CMK (cell line): ENCODE results near the gene GJB5.

Source experiments
- DNase-seq: peaks from one replicate; pipeline ENCODE4 v3.0.0-alpha.2; 2010; ENCODE audit warnings: low read depth

GJB5 gene

DNA sequence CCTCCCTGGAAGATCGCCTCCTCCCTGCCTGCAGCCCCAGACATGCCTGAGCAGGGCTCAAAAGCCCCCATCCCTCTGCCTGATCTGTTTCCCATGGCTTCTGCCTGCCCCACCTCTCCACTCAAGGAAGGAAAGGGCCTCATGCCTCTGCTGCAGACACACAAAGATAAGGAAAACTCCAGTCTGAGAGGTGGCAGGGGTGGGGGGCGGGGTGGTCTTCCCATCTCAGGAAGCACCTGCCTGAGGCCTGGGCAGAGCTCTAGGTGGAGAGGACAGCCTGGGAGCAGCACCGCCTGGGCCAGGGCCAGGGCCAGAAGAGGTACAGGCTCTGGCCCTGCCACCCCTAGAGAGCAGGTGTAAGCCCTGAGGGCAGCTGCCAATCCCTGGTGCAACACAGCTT lies 22.1 kb downstream of the GJB5 start:
- DNase-seq: peak; percentile 75

DNA sequence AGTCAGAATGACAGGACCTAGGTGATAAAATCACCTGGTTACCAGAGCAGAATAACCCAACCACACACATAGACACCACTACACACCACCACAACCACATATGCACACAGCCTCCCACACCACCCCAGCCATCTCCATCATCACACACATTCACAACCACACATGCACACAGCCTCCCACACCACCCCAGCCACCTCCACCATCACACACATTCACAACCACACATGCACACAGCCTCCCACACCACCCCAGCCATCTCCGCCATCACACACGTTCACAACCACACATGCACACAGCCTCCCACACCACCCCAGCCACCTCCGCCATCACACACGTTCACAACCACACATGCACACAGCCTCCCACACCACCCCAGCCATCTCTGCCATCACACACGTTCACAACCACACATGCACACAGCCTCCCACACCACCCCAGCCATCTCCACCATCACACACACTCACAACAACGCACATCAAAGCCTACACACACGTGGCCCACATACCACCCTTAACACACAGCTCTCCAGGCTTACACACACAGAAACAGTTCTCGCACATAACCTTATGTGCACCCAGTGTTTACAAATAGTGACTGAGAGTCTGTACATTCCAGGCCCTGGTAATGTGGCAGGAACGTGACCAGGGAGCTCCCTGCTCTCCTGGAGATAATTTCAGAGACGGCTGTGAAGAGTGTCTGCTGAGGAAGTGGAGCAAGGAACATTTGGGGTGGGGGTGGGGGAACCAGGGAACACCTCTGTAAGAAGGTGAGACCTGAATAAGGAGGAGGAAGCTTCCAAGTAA lies 22.9 kb downstream of the GJB5 start:
- peak; percentile 46 for DNase-seq

DNA sequence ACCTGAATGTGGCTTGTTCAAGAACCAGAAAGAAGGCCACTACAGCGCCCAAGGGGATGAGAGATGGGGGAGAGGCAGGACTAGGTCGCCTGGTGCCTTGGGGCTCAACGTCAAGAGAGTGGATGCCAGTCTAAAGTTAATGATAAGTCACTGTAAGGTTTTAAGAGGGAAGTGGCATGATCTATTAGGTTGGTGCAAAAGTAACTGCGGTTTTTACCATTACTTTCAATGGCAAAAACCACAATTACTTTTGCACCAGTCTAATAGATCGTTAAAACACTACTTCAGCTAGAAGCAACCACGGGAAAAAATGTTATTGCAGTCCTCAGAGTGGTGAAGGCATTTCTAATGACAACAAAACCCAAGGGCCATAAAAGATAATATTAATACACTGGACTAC lies 23.5 kb downstream of the GJB5 start:
- no peak for DNase-seq

DNA sequence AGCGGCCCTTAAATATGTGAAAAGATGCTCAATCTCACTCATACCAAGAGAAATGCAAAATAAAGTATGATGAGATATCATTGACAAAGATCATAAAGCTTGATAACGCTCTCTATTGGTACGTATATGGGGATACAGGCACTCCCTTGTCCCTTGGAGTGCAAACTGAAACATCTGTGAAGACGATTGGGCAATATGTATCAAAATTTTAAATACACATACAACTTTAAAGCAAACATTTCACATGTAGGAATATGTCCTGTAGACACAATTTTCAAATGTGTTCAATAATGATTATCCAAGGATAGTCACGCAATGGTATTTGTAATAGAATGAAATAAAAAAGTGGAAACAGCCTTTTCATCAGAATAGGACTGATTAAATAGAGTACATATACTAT lies 24.2 kb downstream of the GJB5 start:
- no peak for DNase-seq

DNA sequence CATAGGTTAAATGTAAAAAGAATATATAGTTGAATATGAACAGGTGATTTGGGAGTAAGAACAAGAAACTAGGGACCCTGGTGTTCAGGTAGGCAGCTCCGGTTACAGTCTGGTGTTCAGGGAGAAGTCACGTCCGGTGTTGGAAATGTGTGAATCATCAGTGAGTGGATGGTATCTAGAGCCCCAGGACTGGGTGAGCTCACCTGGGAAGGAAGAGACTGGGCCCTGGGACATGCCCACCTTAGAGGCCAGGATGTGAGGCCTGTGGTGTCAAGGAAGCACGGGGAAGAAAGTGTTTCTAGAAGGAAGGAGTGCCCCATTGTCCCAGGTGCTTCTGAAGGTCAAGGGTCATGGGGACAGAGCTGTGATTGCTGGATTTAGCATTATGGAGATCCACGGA lies 24.7 kb downstream of the GJB5 start:
- no peak for DNase-seq

DNA sequence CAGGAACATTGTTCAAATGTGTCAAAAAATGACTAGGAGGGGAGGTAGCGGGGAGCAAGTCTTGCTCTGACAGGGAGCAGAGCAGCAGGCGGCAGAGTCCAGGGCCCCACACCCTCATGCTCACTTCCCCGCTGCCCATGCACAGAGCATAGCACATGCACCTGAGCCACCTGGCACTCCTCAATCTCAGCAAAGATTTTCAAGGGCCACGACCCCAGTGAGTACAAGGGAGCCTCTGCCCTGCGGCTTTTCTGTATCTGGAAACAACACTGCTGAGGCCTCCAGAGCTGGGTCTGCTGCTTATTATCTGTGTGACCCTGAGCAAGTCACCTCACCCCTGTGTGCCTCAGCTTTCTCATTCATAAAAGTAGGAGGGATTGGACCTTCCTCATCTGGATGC lies 25.1 kb downstream of the GJB5 start:
- DNase-seq: no peak

DNA sequence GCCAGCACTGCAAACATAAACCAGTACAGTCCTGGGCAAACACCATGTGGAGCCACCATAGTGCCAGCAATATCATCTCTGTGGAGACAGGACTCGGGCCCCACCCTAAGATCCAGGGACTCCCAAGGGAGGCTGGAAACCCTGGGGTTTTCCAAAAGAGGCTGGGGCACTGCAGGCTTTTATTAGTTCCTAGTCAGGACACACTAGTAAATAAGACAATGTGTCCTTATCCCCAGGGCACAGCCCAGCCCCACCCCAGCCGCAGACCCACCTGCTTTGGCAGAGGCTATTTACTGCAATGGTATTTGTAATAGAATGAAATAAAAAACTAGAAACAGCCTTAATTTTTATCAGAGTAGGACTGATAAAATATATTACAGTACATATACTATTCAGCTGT lies 25.7 kb downstream of the GJB5 start:
- no peak for DNase-seq

DNA sequence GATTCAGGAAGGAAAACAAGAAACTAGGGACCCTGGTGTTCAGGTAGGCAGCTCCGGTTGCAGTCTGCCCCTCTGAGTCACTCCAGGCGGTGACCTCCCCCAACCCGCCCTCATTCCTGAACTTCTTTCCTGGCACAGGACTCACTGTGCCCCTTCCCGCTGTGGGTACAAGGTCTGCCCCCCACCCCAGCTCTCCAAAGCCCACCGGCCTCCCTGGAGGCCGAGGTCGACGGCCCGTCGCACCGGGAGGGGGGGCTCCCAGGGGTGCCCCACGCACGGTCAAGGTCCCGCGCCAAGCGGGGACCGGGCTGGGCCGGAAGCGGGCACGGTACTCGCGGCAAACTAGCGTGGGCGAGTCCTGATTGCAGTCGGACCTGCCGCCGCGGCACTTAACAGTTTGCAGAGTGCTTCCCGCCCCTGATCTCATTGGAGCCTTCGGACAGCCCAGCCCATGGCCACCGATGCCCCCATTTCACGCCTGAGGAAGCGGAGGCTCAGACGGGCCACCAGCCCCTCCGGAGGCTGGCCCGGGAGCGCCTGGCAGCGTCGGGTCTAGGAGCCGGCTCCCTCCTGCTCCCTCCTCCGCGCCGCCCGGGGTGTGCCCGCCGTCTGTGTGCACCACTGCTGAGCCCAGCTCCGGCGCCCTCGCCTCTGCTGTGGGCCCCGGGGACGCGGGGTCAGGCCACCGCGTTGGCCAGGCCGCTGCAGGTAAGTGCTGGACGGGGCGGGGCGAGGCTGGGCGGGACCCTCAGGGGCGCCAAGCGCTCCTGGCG lies 26.4 kb downstream of the GJB5 start, which contains the start of gene GJB3:
Gene GJB3 (plus strand): TSS at position 144 of the 773 bp plus-strand sequence. CDS start 3,549 bp downstream, outside the sequence.
- no peak for DNase-seq

DNA sequence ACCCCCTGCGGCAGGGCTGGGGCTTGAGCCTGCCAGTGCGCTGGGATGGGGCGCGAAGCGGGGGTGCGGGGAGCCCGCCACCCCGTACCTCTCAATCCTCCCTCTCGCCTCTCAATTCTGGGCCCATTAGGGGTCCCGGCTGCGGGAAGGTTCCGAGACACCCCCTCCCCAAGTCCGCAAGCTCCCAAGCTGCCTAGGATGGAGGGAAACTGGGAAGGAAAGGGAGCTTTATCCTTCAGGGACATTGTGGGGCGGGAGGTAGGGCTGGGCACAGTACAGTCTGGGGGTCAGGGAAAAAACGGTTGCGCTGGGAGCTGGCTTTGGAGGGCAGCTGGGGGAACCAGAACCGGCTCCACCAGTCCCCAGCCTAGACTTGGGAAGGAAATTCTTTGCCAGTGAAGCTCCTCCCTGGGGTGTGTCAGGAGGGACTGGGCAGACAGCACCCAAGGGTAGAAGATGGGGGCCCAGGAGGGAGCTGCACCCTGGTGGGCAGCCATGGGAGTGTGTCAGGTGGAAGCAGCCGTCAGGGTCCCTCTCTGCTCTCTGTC lies 27.1 kb downstream of the GJB5 start:
- no peak for DNase-seq

DNA sequence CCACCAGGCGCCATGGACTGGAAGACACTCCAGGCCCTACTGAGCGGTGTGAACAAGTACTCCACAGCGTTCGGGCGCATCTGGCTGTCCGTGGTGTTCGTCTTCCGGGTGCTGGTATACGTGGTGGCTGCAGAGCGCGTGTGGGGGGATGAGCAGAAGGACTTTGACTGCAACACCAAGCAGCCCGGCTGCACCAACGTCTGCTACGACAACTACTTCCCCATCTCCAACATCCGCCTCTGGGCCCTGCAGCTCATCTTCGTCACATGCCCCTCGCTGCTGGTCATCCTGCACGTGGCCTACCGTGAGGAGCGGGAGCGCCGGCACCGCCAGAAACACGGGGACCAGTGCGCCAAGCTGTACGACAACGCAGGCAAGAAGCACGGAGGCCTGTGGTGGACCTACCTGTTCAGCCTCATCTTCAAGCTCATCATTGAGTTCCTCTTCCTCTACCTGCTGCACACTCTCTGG lies 29.9 kb downstream of the GJB5 start:
- DNase-seq: no peak

DNA sequence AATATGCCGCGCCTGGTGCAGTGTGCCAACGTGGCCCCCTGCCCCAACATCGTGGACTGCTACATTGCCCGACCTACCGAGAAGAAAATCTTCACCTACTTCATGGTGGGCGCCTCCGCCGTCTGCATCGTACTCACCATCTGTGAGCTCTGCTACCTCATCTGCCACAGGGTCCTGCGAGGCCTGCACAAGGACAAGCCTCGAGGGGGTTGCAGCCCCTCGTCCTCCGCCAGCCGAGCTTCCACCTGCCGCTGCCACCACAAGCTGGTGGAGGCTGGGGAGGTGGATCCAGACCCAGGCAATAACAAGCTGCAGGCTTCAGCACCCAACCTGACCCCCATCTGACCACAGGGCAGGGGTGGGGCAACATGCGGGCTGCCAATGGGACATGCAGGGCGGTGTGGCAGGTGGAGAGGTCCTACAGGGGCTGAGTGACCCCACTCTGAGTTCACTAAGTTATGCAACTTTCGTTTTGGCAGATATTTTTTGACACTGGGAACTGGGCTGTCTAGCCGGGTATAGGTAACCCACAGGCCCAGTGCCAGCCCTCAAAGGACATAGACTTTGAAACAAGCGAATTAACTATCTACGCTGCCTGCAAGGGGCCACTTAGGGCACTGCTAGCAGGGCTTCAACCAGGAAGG lies 30.5 kb downstream of the GJB5 start:
- DNase-seq: no peak

DNA sequence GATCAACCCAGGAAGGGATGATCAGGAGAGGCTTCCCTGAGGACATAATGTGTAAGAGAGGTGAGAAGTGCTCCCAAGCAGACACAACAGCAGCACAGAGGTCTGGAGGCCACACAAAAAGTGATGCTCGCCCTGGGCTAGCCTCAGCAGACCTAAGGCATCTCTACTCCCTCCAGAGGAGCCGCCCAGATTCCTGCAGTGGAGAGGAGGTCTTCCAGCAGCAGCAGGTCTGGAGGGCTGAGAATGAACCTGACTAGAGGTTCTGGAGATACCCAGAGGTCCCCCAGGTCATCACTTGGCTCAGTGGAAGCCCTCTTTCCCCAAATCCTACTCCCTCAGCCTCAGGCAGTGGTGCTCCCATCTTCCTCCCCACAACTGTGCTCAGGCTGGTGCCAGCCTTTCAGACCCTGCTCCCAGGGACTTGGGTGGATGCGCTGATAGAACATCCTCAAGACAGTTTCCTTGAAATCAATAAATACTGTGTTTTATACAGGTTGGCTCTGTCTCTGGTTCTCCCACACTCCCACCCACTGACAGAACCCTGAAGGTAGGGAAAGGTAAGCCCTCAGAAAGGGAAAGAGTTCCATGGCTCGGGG lies 31.1 kb downstream of the GJB5 start:
- DNase-seq: no peak

DNA sequence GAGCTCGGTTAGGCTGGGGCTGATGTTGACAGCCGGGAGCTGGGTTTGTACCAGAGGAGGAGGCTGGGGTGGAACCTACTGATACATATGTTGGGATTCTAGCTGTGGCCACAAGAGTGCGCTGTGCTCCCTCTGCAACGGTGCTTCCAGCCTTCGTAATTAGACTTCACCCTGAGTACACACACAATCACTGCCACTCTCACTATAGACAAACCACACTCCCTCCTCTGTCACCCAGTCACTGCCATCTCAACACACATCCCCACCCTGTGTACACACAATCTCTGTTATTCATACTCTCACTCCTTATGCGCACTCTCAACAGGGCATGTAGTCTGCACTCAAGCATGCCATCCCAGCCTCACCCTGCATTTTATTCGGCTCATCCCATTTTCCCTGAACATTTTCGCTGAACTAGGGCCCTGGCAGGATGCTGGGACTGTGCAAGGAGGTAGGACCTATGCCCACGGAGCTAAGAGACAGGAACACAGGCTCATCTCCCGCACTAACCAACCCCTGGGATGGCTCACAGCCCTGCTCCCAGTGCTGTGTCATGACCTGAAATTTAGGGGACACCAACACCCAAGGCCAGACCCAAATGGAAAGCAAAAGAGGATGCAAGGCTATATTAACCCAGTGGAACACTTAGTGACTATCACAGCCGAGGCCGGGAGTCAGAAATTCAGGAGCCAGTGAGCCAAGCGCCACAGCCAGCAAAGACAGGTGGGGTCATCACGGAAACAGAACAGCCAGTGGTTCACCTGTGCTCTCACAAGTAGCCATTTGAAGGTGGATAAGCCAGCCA lies 31.9 kb downstream of the GJB5 start:
- DNase-seq: peak; percentile 68

DNA sequence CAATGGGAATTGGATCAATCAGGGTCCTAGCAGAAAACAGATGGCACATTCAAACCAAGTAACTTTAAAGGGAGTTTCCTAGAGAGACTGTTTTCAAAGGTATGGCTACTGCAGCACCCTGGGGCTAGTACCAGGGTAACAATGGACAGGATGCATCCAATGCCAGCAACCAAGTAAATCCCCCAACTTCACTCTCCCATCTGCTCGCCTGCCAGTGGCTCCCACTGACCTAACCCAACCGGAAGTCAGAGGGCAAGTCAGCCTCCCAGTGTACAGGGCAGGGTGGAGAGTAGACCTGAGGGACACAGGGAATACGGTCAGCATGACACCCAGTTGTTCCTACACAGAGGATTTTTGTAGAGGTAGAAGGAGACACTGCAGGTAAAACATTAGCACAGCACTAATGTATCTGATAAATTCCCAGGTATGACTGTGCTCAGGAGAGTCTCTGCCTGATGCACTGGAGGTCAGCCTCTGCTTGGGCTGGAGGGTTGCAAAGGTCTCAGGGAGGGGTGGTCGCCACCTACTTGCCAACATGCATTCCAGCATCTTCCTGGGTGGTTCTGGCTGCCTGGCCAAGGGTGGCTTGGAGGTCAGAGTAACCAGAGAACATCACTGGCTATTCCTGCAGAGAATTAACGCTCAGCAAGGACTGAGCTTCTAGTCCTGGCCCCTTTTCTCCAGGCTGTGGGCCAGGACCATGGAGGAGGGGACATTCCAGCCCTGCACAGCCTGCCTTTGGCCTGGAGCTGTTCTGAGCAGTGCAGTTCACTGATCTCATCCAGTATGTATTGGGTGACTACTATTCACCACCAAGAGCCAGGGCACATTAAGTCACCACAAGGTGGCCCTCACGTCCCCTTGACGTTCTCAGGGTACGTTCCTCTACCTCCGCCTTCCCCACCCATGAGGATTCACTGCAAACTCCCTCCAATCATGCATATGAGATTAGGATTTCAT lies 32.9 kb downstream of the GJB5 start:
- peak; percentile 62 for DNase-seq

DNA sequence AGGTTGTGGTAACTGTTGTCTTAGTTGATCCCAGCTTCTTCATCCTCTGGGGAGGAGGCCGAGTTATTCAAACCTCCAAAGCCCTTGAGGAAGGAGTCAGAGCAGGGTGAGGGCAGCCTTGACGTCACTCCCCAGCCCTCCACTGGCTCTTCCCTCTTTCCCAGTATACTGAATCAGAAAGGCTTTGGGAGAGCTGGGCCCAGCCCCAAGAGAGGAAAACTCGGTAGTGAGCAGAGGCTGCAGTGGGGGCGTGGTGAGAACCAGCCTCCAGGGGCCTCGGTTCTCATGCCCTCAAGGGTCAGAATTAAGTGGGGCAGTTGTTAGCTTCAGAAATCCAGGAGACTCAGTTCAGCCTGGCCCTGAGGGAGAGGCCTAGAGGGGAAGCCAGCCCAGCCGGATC lies 36.1 kb downstream of the GJB5 start:
- DNase-seq: no peak

DNA sequence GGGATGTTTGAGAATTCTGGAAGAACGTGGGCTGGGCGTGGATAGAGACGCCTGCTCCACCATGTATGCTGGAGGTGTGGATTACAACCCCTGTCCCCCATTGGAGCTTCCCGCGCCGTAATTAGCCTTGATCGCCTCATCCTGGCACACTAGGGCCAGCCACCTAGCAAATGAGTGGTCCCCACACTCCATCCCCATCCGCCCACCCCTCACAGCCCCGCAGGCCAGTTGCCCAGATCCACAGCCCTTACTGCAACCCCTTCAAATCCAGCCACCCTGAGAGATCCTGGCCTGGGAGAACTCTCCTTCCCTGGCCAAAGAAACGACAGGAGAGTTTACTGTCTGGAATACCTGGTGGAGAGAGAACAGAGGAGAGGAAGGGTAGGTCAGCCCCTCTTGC lies 37.6 kb downstream of the GJB5 start:
- DNase-seq: no peak

DNA sequence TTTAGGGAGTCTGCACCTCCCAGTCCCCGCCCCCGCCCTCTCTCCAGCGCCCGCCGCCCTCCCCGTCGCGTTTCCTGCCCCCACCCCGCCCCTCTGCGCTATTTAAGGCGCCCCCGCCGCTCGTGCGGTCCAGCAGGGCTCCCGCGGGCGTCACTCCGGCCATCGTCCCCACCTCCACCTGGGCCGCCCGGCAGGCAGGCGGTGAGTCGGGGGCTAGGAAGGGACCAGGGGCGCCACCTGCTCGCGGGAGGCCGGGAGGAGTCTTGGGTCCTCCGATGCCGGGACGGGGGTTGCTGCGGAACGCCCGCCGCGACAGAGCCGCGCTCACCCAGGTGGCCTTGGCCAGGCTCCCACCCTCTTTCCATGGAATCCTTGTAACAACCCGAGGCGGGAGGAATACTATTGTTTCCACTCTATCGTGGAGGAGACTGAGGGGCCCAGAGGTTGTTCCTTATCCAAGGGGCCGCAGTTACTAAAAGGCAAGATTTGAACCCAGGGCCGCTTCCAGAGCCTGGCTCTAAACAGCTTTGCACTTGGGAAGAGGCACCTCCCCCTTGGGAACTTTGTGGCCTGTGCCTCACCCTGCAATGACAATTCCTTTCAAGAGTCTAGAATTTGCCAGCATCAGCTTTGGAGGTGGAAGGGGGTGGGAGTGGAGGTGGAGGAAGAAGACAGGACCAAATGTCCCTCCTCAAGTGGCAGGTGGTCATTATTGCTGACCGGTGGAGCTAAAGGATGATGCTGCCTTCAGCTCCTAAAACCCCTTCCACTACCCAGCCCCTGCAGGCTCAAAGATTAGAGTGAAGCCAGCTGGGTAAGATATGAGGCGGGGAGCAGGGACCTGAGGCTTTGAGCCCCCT lies 38.3 kb downstream of the GJB5 start, which contains the start of gene GJA4:
Gene GJA4 (plus strand): TSS at position 132 of the 860 bp plus-strand sequence. CDS start 1,215 bp downstream, outside the sequence.
- no peak for DNase-seq

DNA sequence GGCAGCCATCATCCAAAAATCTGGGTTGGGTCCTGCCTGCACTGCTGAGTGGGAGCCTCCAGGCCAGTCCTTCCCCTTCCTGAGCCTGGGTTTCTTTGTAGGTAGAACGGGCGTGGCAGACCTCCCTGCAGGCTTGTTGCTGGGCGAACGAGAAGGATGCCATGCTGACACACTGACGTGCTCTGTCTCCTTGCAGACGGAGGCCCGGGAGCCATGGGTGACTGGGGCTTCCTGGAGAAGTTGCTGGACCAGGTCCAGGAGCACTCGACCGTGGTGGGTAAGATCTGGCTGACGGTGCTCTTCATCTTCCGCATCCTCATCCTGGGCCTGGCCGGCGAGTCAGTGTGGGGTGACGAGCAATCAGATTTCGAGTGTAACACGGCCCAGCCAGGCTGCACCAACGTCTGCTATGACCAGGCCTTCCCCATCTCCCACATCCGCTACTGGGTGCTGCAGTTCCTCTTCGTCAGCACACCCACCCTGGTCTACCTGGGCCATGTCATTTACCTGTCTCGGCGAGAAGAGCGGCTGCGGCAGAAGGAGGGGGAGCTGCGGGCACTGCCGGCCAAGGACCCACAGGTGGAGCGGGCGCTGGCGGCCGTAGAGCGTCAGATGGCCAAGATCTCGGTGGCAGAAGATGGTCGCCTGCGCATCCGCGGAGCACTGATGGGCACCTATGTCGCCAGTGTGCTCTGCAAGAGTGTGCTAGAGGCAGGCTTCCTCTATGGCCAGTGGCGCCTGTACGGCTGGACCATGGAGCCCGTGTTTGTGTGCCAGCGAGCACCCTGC lies 39.3 kb downstream of the GJB5 start:
- DNase-seq: no peak
